GM23338 (cell line): ENCODE results near the gene RPL10. TPM values are rescaled to one million over a fixed set of nuclear protein-coding genes. Genes with fewer than 3 reads are reported as not detected.

ENCODE experiments used
- ATAC-seq: fragments of 200-7000 bp; cut with Tn5 transposase; 3 replicates; pipeline ENCODE4 v1.9.1; 2020
- DNase-seq: peaks from one replicate; pipeline ENCODE4 v3.0.0-alpha.2; 2015; ENCODE audit warnings: low spot score
- H2AFZ ChIP-seq: fragments of 200-600 bp; sonication (generic); 2 replicates; pipeline ENCODE4 v1.8.0; 2016; ENCODE audit warnings: antibody characterized with exemption, mild to moderate bottlenecking, moderate library complexity
- H3F3A ChIP-seq: fragments of 200-600 bp; sonication (generic); replicated peaks from 2 replicates; pipeline ENCODE4 v1.8.0; 2017; ENCODE audit warnings: antibody characterized with exemption, mixed run types, low read depth
- H3K27ac ChIP-seq: fragments of 200-600 bp; sonication (generic); 2 replicates; pipeline ENCODE4 v1.6.1; 2016; ENCODE audit warnings: low read depth
- H3K27me3 ChIP-seq: fragments of 200-600 bp; sonication (generic); 2 replicates; pipeline ENCODE4 v1.8.0; 2016; ENCODE audit warnings: mild to moderate bottlenecking, mixed run types, moderate library complexity; ENCODE audit not compliant: insufficient read depth
- H3K36me3 ChIP-seq: fragments of 200-600 bp; sonication (generic); 2 replicates; pipeline ENCODE4 v1.8.0; 2016; ENCODE audit warnings: mild to moderate bottlenecking; ENCODE audit not compliant: insufficient read depth
- H3K4me1 ChIP-seq: fragments of 200-600 bp; sonication (generic); 2 replicates; pipeline ENCODE4 v1.8.0; 2016; ENCODE audit warnings: mild to moderate bottlenecking, moderate library complexity; ENCODE audit not compliant: insufficient read depth
- H3K4me2 ChIP-seq: fragments of 200-600 bp; sonication (generic); 2 replicates; pipeline ENCODE4 v1.7.1; 2017; ENCODE audit warnings: mixed run types
- H3K4me3 ChIP-seq: fragments of 200-600 bp; sonication (generic); 2 replicates; pipeline ENCODE4 v1.6.1; 2016; ENCODE audit warnings: mixed run types
- H3K79me2 ChIP-seq: fragments of 200-600 bp; sonication (generic); replicated peaks from 2 replicates; pipeline ENCODE4 v1.8.0; 2017; ENCODE audit warnings: mild to moderate bottlenecking; ENCODE audit not compliant: insufficient read depth
- H3K9me2 ChIP-seq: fragments of 200-600 bp; sonication (generic); 2 replicates; pipeline ENCODE4 v1.8.0; 2017; ENCODE audit not compliant: insufficient read depth
- H4K20me1 ChIP-seq: fragments of 200-600 bp; sonication (generic); replicated peaks from 2 replicates; pipeline ENCODE4 v1.8.0; 2017; ENCODE audit warnings: mild to moderate bottlenecking; ENCODE audit not compliant: insufficient read depth
- H3K27ac Mint-ChIP-seq: 2 replicates; pipeline ENCODE4 v1.8.0; 2020; ENCODE audit warnings: inconsistent platforms, mild to moderate bottlenecking, moderate library complexity, mixed read lengths
- H3K27me3 Mint-ChIP-seq: 3 replicates; pipeline ENCODE4 v1.8.0; 2022; ENCODE audit warnings: low read depth, mild to moderate bottlenecking, moderate library complexity, mixed read lengths, inconsistent platforms; ENCODE audit not compliant: insufficient read depth, poor library complexity
- H3K36me3 Mint-ChIP-seq: 3 replicates; pipeline ENCODE4 v1.8.0; 2021; ENCODE audit warnings: low read depth, mild to moderate bottlenecking, inconsistent platforms, moderate library complexity, mixed read lengths
- H3K4me1 Mint-ChIP-seq: 3 replicates; pipeline ENCODE4 v1.8.0; 2020; ENCODE audit warnings: mild to moderate bottlenecking, inconsistent platforms, mixed read lengths
- H3K4me3 Mint-ChIP-seq: 3 replicates; pipeline ENCODE4 v1.8.0; 2021; ENCODE audit warnings: moderate library complexity, mild to moderate bottlenecking, inconsistent platforms, mixed read lengths
- H3K9me3 Mint-ChIP-seq: 3 replicates; pipeline ENCODE4 v1.8.0; 2020; ENCODE audit warnings: moderate library complexity, mild to moderate bottlenecking, inconsistent platforms, mixed read lengths
- CTCF ChIP-seq, 2 experiments: fragments of 200-600 bp in 1 of 2; sonication (generic) in 1 of 2; conservative IDR thresholded peaks; 2 replicates each; pipeline versions ENCODE4 v1.5.1 to v1.6.1; 2016 to 2017; ENCODE audit warnings: antibody characterized with exemption in 2 of 2, low read depth in 2 of 2, mild to moderate bottlenecking in 2 of 2, moderate library complexity in 1 of 2
- EZH2 ChIP-seq: fragments of 200-600 bp; sonication (generic); IDR thresholded peaks from one replicate; pipeline ENCODE4 v1.8.0; 2017; ENCODE audit warnings: antibody characterized with exemption, mild to moderate bottlenecking, low read depth; ENCODE audit not compliant: unreplicated experiment
- JUNB ChIP-seq: IDR thresholded peaks from one replicate; pipeline ENCODE4 v1.6.1; 2016; ENCODE audit warnings: antibody characterized with exemption; ENCODE audit not compliant: unreplicated experiment
- NANOG ChIP-seq: IDR thresholded peaks from 2 replicates; pipeline ENCODE4 v1.6.1; 2016; ENCODE audit warnings: antibody characterized with exemption, borderline replicate concordance
- REST ChIP-seq: IDR thresholded peaks from one replicate; pipeline ENCODE4 v1.6.1; 2018; ENCODE audit warnings: antibody characterized with exemption; ENCODE audit not compliant: unreplicated experiment
- STAT1 ChIP-seq: IDR thresholded peaks from one replicate; pipeline ENCODE4 v1.6.1; 2016; ENCODE audit warnings: antibody characterized with exemption; ENCODE audit not compliant: unreplicated experiment
- ZNF114 ChIP-seq: fragments of 250-450 bp; sonication (Bioruptor Pico); IDR thresholded peaks from 2 replicates; pipeline ENCODE4 v1.5.0; 2020; ENCODE audit warnings: mild to moderate bottlenecking, moderate library complexity
- polyA plus RNA-seq: library from polyadenylated mRNA; unstranded; fragments of >200 nt; fragmentation: Nextera tagmentation; extraction: Ambion mirVana; gene quantifications from 2 replicates; pipeline ENCODE4 v1.2.1, GENCODE V29; 2016
- total RNA-seq: library from RNA; depleted of rRNA; stranded (reverse); fragments of >200 nt; shearing (Covaris generic); gene quantifications from 2 replicates; pipeline ENCODE4 v1.2.3, GENCODE V29; 2014
- TF ChIP-seq, protein P1 (sequence below): IDR thresholded peaks from 2 replicates; pipeline ENCODE4 v1.6.1; 2016; ENCODE audit warnings: antibody characterized with exemption

The RPL10 gene
- total and polyA plus RNA-seq, 2 experiments from 2014 or later: 1,696 to 4,929 TPM

- no peak for TF ChIP-seq REST
- TF ChIP-seq STAT1: no peak
- TF ChIP-seq EZH2: no peak
- TF ChIP-seq NANOG: no peak
- no peak for TF ChIP-seq CTCF (conservative IDR thresholded peaks at IDR 0.05; ENCODE audit: low read depth in 2 of 2)
- TF ChIP-seq JUNB: no peak
- TF ChIP-seq, protein P1, sequence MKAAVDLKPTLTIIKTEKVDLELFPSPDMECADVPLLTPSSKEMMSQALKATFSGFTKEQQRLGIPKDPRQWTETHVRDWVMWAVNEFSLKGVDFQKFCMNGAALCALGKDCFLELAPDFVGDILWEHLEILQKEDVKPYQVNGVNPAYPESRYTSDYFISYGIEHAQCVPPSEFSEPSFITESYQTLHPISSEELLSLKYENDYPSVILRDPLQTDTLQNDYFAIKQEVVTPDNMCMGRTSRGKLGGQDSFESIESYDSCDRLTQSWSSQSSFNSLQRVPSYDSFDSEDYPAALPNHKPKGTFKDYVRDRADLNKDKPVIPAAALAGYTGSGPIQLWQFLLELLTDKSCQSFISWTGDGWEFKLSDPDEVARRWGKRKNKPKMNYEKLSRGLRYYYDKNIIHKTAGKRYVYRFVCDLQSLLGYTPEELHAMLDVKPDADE: no peak
Measured at GRCh38 chrX:154430916-154431315, 32.7 kb downstream of the RPL10 start (continued).

DNA sequence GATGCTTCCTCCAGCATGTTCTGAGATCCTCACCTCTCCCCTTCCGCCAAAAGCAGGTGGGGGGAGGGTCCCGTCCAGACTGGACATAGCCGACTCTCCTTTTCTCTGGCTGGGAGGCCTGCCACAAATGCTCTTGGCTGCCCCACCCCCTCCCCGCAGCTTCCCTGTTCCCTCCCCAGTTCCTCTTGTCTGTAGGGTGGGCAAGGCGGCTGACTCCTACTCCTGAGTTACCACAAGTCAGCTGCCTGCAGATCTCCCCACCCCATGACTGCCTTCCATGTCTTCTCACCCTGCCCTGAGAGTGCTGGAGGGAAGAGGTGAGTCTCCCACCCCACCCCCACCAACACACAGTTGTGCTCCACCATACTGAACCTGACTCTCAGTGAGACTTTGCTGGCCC, 33.2 kb downstream of the RPL10 start:
- Histone ChIP-seq H2AFZ (no peak overlapping the region), H3K36me3 (no peaks in the 10 kb centered on the region), H3K4me2 (no peak overlapping the region), H3K9me2 (no peaks in the 10 kb centered on the region), H3K4me1 (no peaks in the 10 kb centered on the region; the same call in 1 of the 2 replicates), H3K27me3 (no peaks in the 10 kb centered on the region), H3K79me2 (peaks cover 11% of the 10 kb centered on the region), H3K4me3 (no peak overlapping the region), H3F3A (no peaks in the 10 kb centered on the region), H3K27ac (no peak overlapping the region), H4K20me1 (no peaks in the 10 kb centered on the region)
- no peaks in the 10 kb centered on the region for H3K9me3 Mint-ChIP-seq
- no peak overlapping the region; the same call in 1 of the 2 replicates for H3K27ac Mint-ChIP-seq
- H3K4me3 Mint-ChIP-seq: no peak overlapping the region
- DNase-seq: no peak
- peaks cover 4% of the 10 kb centered on the region for H3K27me3 Mint-ChIP-seq
- no peak for ATAC-seq
- H3K36me3 Mint-ChIP-seq: peaks cover 24% of the 10 kb centered on the region
- H3K4me1 Mint-ChIP-seq: peaks cover 23% of the 10 kb centered on the region
- TF ChIP-seq ZNF114 (no peak), JUNB (no peak), REST (no peak)
- TF ChIP-seq, protein P1: no peak
